Measurements from ENCODE around the gene FBN1. TPM values are rescaled to one million over a fixed set of nuclear protein-coding genes. Genes with fewer than 3 reads are reported as not detected.

Gene FBN1
- total RNA-seq, 2 donors from 2014 or later: 10.7 to 16.8 TPM

DNA sequence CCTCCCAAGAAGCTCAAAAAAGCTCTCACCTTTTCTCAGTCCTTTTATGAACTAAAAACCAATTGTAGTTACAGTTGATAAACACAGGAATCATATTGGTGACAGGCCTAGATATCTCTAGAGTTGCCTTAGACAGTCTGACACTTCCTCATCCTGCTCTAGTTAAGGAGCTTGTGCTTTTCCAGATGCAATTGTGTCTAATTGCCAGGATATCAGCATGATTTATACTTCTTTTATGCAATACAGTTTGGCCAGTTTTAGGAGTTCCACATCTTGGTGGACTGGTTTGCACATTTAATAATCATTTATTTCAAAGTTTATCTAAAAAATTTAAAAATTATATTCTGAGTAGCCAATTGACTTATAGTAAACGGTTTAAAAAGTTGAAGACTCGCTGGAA is 218.6 kb downstream of the FBN1 start:
- no peak for ATAC-seq
- no peak for DNase-seq
- intact Hi-C loops (cut with DNase I, micrococcal nuclease): no loop called here

- intact Hi-C loops (cut with DNase I, micrococcal nuclease): no loop called here
- ATAC-seq (no peak), DNase-seq (no peak)
Observed at GRCh38 chr15:48426044-48426443, 219.5 kb downstream of the FBN1 start.

GRCh38 chr15:48425051-48425450 is 220.5 kb downstream of the FBN1 start:
- intact Hi-C loops (cut with DNase I, micrococcal nuclease): no loop called here
- no peak for ATAC-seq
- no peak for DNase-seq

DNA sequence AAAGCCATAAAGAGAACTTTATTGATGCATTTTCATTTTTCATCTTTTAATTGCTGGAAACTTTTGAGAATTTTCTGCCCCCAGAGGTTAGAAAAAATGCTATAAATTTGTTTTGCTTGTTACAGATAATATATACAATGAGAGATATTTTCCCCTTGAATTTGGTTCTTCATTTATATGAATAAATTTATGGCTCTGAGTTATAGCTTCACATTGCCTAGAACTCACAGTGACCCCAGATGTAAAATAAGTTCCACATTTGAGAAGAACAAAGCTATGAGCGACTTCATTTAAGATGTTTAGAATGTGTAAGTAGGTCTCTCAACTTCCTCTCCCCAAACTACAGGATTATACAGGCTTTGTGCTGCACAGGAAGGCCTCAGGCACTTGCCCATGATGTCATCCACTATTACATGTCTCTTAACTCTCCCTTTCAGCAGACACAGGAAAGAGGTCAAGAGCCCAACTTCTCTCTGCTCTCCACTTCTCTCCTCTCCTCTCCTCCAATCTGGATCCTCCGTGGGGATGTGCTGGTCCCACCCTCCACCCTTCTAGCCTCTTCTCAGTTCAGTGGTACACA is 221.5 kb downstream of the FBN1 start:
- intact Hi-C loops (cut with DNase I, micrococcal nuclease): no loop called here
- ATAC-seq: no peak
- DNase-seq: no peak

- DNase-seq: no peak
- no peak for ATAC-seq
- intact Hi-C loops (cut with DNase I, micrococcal nuclease): no loop called here
Observed at GRCh38 chr15:48423342-48423741, 222.2 kb downstream of the FBN1 start.

DNA sequence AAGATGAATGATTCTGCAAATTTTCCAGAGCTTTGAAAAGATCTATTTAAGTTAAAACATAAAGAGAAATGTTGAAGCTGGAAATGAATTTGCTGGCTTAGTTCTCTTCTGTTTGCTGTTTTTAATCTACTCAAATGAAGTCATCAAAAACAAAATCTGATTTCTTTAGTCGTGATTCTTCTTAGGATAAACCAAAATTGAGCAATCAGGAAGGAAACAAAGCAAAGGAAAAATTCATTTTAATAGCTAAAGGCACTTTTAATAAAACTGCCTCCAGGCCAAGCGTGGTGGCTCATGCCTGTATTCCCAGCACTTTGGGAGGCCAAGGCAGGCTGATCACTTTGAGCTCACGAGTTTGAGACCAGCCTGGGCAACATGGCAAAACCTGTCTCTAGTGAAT is 223.1 kb downstream of the FBN1 start:
- DNase-seq (no peak), ATAC-seq (no peak)
- intact Hi-C loops (cut with DNase I, micrococcal nuclease): no loop called here

- DNase-seq: no peak
- no peak for ATAC-seq
- intact Hi-C loops (cut with DNase I, micrococcal nuclease): no loop called here
Observed at GRCh38 chr15:48421362-48421761, 224.1 kb downstream of the FBN1 start.

GRCh38 chr15:48419896-48420295 is 225.6 kb downstream of the FBN1 start:
- intact Hi-C loops (cut with DNase I, micrococcal nuclease): no loop called here
- DNase-seq (no peak), ATAC-seq (no peak)

- intact Hi-C loops (cut with DNase I, micrococcal nuclease): no loop called here
- ATAC-seq (no peak), DNase-seq (no peak)
Observed at GRCh38 chr15:48418343-48418742, 227.2 kb downstream of the FBN1 start.

GRCh38 chr15:48416301-48416700 is 229.2 kb downstream of the FBN1 start:
- ATAC-seq (no peak), DNase-seq (no peak)
- intact Hi-C loops (cut with DNase I, micrococcal nuclease): no loop called here

DNA sequence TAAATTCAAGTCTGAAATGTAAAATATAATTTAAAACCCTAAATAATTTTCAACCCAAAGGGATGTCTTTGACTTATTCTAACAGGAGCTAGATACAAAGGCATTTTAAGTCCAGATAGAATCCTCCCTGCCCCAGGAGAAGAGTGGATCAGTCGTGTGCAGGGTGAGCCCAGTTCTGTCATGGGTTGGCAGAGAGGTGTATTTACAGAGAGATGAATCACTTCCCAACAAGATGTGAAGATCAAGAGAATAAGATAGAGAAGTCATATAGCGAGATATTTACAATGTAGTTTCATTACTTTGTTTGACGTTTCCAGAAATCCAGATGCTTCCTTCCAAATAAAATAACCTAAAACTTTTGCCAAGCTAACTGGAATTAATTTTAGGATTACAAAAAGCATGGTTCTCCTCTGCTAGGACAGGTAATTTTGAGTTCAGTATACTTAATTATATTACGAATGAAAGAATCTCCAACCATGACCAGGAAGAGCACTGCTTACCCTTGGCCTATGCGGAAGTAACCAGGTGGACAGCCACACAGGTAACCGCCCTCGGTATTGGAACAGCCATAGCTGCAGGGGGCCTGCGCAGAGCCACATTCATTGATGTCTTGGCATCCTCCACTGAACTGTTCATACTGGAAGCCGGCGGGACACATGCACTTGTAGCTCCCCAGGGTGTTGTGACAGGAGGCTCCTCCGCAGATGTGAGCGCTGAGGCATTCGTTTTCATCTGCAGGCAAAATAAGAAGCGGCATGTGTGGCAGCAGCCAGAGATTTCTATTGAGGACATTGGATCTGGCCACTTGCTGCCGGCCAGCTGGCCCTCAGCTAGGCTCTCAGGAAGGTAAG is 230.2 kb downstream of the FBN1 start:
- intact Hi-C loops (cut with DNase I, micrococcal nuclease): no loop called here
- no peak for ATAC-seq
- no peak for DNase-seq

- no peak for DNase-seq
- intact Hi-C loops (cut with DNase I, micrococcal nuclease): no loop called here
- ATAC-seq: no peak
Observed at GRCh38 chr15:48414015-48414414, 231.5 kb downstream of the FBN1 start.

DNA sequence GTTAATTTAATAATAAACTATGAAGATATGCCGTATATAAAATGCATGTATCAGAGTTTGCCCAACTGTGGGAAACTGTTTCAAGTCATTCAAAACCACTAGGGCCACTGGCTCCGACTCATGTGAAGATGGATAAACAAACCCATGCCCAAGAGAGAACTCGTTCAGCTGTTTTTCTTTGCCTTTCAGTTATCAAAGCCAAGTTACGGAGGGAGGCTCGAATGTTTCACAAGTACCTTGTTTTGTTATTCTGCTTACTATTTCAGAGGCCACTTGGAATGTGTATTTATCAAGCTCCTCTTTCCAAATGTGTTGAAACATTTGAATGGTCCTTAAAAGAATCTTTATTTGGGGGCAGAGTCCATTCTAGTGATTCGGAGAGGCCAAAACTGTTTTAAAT is 232.2 kb downstream of the FBN1 start:
- DNase-seq (no peak), ATAC-seq (no peak)
- intact Hi-C loops (cut with DNase I, micrococcal nuclease): no loop called here

GRCh38 chr15:48411971-48412591 is 233.4 kb downstream of the FBN1 start:
- intact Hi-C loops (cut with DNase I, micrococcal nuclease): no loop called here
- DNase-seq: no peak
- ATAC-seq: no peak

DNA sequence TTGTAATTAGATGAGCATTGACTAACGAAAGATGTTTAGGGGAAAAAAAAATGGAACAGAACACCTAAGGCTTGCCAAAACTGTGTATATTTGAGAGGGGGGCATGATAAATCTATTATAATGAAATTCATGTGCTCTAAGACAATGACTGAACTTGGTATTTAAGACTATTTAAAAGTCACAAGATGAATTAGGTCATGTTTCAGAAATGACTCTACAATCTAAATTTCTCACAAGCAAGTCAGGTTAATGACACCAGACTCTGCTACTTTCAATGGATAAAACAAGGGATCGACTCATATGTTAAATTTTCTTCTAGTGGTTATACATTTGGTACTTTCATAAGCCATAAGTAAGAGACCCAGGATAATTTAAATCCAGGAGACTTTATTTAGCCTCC is 235.9 kb downstream of the FBN1 start:
- DNase-seq: no peak
- intact Hi-C loops (cut with DNase I, micrococcal nuclease): no loop called here
- no peak for ATAC-seq

DNA sequence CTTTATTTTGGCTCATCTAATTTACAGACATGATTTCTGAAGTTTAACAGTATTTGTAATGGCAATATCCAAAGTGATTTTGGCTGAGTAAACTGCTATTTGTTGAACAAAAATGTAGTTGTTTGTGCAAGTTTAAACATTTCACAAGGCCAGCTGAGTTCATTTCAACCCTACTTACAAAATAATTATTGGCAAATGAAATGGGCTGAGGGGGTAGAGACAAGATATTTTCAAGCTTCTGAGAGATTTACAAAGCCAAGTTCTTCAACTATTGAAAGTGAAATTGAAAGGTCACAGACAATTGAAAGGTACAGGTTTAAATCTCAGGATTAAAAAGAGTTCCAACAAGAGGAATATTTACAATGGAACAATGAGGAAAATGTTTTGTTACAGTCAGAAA is 237.2 kb downstream of the FBN1 start:
- intact Hi-C loops (cut with DNase I, micrococcal nuclease): no loop called here
- no peak for ATAC-seq
- no peak for DNase-seq

DNA sequence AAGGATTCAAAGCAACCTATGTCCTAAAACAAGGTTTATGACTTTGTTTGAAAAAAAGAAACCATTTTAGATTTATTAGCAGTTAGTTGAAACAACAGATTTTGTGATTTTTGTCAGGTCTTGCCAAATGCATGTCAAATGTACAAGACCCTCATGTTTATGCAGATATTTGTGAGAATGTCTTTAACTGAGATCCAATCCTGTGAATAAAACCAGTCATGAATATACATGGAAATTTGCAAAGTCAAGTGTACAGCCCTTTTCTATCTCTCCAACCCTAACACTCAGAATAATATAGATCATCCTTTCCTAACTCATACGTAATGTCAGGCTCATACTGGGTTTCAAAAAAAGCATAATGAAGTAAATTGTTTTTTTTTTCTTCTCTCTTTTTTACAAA is 237.9 kb downstream of the FBN1 start:
- DNase-seq: no peak

DNA sequence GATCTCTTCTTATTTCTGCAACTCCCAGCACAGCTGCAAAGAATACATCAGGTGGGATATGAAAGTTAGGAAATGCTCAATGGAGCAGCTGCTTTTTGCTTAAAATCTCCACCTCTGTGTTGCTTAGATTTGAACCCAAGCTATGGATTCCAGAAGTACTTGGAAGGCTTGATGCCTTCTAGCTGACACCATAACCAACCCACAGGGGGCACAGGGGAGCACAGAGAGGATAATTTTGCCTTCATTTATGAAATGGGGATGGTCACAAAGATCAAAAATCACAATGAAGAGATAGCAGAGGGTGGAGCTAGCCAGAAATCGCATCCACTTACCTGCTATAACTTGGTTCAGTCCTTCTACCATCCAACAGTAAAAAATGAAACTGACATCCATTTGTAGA is 238.6 kb downstream of the FBN1 start:
- intact Hi-C loops (cut with DNase I, micrococcal nuclease): no loop called here
- ATAC-seq (no peak), DNase-seq (no peak)

More for the DNA sequence above, 237.9 kb downstream of the FBN1 start:
- intact Hi-C loops (cut with DNase I, micrococcal nuclease): no loop called here
- ATAC-seq: no peak

- intact Hi-C loops (cut with DNase I, micrococcal nuclease): no loop called here
- no peak for ATAC-seq
- no peak for DNase-seq
Observed at GRCh38 chr15:48406266-48406891, 239.1 kb downstream of the FBN1 start.

Measured in left colon (tissue), 2 donors.